Measurements from ENCODE around the gene OTUD7B. TPM values are rescaled to one million over a fixed set of nuclear protein-coding genes. Genes with fewer than 3 reads are reported as not detected.

The OTUD7B gene
- total RNA-seq, 4 donors from 2014 or later: 34.1 to 49.6 (median 42.3) TPM

- Histone ChIP-seq H3K36me3 (peaks cover 0 to 21% of the 10 kb centered on the region in 2 donors), H3K4me1 (peaks cover 0 to 26% (median 10%) of the 10 kb centered on the region in 3 donors), H3K27me3 (no peaks in the 10 kb centered on the region), H3K9me3 (no peaks in the 10 kb centered on the region), H3K4me3 (peak within 1 kb of the TSS; percentile 45 to 64), H3K27ac (peak within 1 kb of the TSS in 3 of 4 donors; percentile 34 to 60 (median 44))
- WGBS, 2 donors (ENCODE audit: low coverage in 1 of 2): no CpG with 5 or more reads among the region's 24 CpGs
- TF ChIP-seq EP300 (IDR thresholded peaks at IDR 0.05): no peak
- TF ChIP-seq POLR2A (IDR thresholded peaks at IDR 0.05): peak; percentile 30 to 40
- no peak for TF ChIP-seq CTCF (IDR thresholded peaks at IDR 0.05)
- TF ChIP-seq POLR2AphosphoS5 (IDR thresholded peaks at IDR 0.05): no peak
- peak; percentile 96 for ATAC-seq
These were observed 92.9 kb downstream of the OTUD7B start, which contains the start of gene SV2A for GRCh38 chr1:149917571-149918144. SV2A (minus strand) TSS chr1:149917844; CDS start chr1:149913840, 4,004 bp downstream.

- H3K4me3 ChIP-seq: peak overlapping the region; percentile 45 to 64
- peaks cover 0 to 15% of the 10 kb centered on the region in 2 donors for H3K36me3 ChIP-seq
- no peaks in the 10 kb centered on the region for H3K9me3 ChIP-seq
- no peak for ATAC-seq
- peak overlapping the region in 3 of 4 donors; percentile 34 to 60 (median 35) for H3K27ac ChIP-seq
- no peaks in the 10 kb centered on the region for H3K27me3 ChIP-seq
- TF ChIP-seq POLR2AphosphoS5 (IDR thresholded peaks at IDR 0.05) (no peak), CTCF (IDR thresholded peaks at IDR 0.05) (no peak), EP300 (IDR thresholded peaks at IDR 0.05) (no peak), POLR2A (IDR thresholded peaks at IDR 0.05) (no peak)
- WGBS, 2 donors (ENCODE audit: low coverage in 1 of 2): 0 to 2% methylated on average over 6 to 7 of the region's 10 CpGs
- peaks cover 0 to 26% (median 10%) of the 10 kb centered on the region in 3 donors for H3K4me1 ChIP-seq
These were observed 93.7 kb downstream of the OTUD7B start for GRCh38 chr1:149916898-149917252.

DNA sequence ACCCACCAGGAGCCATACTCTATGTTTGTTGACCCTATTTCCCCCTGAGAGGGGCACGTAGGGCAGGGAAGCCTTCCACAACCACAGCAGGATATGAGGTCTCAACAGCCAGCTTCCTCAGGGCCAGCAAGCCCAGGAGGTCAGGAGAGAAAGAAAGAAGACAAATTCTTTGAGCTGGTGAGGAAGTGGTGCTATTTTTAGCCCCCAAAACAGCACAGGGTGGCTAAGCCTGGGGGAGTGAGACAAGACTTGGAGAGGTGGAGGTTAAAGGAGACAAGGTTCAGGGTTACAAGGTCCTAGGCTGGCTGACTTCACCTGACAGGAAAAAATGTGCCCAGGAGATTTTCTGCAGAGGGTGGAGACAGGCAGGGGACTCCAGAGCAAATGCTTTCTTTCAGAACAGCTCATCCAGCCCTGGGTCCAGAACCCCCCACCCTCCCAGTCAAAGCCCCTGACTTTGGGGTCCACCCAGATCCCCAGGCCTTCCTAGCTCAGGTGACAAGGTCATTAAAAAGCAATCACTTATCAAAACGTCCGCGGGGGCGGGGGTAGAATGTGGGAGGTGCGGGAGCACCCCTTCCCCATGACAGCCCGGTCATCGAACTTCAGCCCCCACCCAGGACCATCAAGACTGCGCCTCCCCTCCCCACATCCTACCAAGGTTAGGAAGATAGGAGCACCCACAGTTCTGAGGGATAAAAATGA is 94.2 kb downstream of the OTUD7B start:
- WGBS, 2 donors (ENCODE audit: low coverage in 1 of 2): 10% methylated on average over 2 of the region's 9 CpGs; no CpG with 5 or more reads in 1 of the 2 donors
- Histone ChIP-seq H3K27me3 (no peaks in the 10 kb centered on the region), H3K27ac (peak overlapping the region in 3 of 4 donors; percentile 34 to 60 (median 35)), H3K4me1 (peaks cover 0 to 26% (median 10%) of the 10 kb centered on the region in 3 donors), H3K4me3 (peak overlapping the region in 1 of 2 donors; percentile 64), H3K9me3 (no peaks in the 10 kb centered on the region), H3K36me3 (peaks cover 0 to 13% of the 10 kb centered on the region in 2 donors)
- no peak for ATAC-seq
- TF ChIP-seq CTCF (IDR thresholded peaks at IDR 0.05) (no peak), POLR2AphosphoS5 (IDR thresholded peaks at IDR 0.05) (no peak)

DNA sequence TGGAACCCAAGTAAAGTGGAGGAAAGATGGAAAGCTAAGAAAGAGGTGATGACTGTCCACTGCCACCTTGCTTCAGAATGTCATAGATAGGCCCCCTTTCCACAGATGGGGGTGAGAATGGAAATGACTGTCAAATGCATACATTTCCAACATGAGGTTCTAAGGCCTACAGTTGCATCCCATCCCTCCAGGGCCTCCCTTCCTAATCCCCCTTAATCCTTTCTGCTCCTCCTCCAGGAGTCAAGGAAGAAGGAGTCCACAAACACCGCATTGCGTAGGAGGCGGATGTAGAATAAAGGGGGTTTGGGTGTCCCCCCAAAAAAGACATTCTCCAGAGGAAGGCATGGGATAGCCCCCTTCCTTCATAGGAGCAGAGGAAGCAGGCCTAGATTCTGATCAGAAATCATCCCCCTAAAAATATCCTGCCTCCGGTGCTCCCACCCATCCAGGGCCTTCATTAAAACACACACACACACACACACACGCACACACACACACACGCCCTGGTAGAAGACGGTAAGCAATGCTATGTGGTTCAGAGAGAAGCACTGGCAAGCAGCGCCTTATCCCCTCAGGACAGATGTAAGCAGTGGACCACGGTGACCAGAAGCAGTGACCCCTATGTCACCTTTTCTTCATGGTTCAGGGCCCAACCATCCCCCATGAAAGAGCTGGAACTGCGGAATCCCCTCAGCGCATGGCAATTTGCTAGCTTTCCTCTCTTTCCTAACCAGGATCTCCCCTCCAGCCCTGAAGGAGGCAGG is 94.9 kb downstream of the OTUD7B start:
- Histone ChIP-seq H3K9me3 (no peaks in the 10 kb centered on the region), H3K4me3 (no peak overlapping the region), H3K27me3 (no peaks in the 10 kb centered on the region), H3K4me1 (peaks cover 0 to 26% (median 10%) of the 10 kb centered on the region in 3 donors), H3K27ac (peak overlapping the region in 3 of 4 donors; percentile 34 to 60 (median 35)), H3K36me3 (peaks cover 0 to 19% of the 10 kb centered on the region in 2 donors)
- TF ChIP-seq POLR2A (IDR thresholded peaks at IDR 0.05): no peak
- TF ChIP-seq POLR2AphosphoS5 (IDR thresholded peaks at IDR 0.05): no peak
- no peak for TF ChIP-seq CTCF (IDR thresholded peaks at IDR 0.05)
- no peak for TF ChIP-seq EP300 (IDR thresholded peaks at IDR 0.05)
- 82 to 85% methylated on average over 6 to 9 of the region's 11 CpGs for WGBS, 2 donors (ENCODE audit: low coverage in 1 of 2)
- ATAC-seq: no peak
